Measurements from ENCODE around the gene BCL7B. TPM values are rescaled to one million over a fixed set of nuclear protein-coding genes. Genes with fewer than 3 reads are reported as not detected.
A peak's percentile ranks its signal among the peaks of the same experiment; 100 is the strongest.

Gene BCL7B
- total and polyA plus RNA-seq, 2 of the 13 experiments (the other 11 are each of a cell fraction or from before 2014, with no cell fraction given): 24.3 to 38.2 TPM

DNA sequence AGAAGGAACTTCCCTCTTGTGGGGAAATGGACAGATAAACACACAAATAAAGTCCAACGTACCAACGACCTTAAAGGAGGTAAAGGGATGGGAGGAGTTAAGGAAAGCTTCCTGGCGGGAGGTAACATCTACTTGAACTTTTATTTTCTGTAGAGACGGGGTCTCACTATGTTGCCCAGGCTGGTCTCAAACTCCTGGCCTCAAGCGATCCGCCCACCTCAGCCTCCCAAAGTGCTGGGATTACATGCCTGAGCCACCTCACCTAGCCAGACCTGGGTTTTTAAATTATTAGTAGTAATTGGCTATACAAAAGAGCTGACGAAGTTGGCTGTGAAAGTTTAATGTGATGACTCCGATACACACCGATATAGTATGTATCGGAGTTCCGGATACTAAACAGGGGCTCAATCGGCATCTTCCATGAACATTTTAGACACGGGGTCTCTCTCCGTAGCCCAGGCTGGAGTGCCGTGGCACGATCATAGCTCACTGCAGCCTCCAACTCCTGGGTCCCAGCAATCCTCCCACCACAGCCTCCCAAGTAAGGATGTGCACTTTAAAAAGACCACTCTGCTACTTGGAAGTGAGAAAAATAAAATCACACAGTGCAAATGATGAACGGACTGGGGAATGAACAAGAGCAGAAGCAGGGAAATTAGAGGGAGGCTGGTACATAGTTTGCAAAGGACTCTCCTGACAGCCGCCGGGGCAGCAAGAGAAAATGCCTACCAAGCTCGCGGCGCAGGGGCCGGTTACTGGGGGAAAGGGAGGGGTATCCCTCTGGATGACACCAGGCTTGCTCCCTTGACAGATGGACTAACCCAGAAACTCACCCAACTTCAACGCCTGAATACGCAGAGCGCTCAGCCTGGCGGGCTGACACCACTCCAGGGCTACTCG is 1.0 kb downstream of the BCL7B start (continued):
- TF ChIP-seq, protein P1, sequence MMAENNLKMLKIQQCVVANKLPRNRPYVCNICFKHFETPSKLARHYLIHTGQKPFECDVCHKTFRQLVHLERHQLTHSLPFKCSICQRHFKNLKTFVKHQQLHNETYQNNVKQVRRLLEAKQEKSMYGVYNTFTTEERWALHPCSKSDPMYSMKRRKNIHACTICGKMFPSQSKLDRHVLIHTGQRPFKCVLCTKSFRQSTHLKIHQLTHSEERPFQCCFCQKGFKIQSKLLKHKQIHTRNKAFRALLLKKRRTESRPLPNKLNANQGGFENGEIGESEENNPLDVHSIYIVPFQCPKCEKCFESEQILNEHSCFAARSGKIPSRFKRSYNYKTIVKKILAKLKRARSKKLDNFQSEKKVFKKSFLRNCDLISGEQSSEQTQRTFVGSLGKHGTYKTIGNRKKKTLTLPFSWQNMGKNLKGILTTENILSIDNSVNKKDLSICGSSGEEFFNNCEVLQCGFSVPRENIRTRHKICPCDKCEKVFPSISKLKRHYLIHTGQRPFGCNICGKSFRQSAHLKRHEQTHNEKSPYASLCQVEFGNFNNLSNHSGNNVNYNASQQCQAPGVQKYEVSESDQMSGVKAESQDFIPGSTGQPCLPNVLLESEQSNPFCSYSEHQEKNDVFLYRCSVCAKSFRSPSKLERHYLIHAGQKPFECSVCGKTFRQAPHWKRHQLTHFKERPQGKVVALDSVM (CRISPR knock-in tag; IDR thresholded peaks at IDR 0.05): peak; percentile 97
- no peak for TF ChIP-seq ADNP (CRISPR knock-in tag; IDR thresholded peaks at IDR 0.05)
- TF ChIP-seq, protein P2, sequence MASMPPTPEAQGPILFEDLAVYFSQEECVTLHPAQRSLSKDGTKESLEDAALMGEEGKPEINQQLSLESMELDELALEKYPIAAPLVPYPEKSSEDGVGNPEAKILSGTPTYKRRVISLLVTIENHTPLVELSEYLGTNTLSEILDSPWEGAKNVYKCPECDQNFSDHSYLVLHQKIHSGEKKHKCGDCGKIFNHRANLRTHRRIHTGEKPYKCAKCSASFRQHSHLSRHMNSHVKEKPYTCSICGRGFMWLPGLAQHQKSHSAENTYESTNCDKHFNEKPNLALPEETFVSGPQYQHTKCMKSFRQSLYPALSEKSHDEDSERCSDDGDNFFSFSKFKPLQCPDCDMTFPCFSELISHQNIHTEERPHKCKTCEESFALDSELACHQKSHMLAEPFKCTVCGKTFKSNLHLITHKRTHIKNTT (CRISPR knock-in tag; IDR thresholded peaks at IDR 0.05): no peak
- TF ChIP-seq, protein P3, sequence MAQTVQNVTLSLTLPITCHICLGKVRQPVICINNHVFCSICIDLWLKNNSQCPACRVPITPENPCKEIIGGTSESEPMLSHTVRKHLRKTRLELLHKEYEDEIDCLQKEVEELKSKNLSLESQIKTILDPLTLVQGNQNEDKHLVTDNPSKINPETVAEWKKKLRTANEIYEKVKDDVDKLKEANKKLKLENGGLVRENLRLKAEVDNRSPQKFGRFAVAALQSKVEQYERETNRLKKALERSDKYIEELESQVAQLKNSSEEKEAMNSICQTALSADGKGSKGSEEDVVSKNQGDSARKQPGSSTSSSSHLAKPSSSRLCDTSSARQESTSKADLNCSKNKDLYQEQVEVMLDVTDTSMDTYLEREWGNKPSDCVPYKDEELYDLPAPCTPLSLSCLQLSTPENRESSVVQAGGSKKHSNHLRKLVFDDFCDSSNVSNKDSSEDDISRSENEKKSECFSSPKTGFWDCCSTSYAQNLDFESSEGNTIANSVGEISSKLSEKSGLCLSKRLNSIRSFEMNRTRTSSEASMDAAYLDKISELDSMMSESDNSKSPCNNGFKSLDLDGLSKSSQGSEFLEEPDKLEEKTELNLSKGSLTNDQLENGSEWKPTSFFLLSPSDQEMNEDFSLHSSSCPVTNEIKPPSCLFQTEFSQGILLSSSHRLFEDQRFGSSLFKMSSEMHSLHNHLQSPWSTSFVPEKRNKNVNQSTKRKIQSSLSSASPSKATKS (CRISPR knock-in tag; IDR thresholded peaks at IDR 0.05): no peak
- no peak for TF ChIP-seq ZNF317 (CRISPR knock-in tag; IDR thresholded peaks at IDR 0.05)
- TF ChIP-seq, protein P4, sequence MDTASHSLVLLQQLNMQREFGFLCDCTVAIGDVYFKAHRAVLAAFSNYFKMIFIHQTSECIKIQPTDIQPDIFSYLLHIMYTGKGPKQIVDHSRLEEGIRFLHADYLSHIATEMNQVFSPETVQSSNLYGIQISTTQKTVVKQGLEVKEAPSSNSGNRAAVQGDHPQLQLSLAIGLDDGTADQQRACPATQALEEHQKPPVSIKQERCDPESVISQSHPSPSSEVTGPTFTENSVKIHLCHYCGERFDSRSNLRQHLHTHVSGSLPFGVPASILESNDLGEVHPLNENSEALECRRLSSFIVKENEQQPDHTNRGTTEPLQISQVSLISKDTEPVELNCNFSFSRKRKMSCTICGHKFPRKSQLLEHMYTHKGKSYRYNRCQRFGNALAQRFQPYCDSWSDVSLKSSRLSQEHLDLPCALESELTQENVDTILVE (CRISPR knock-in tag; IDR thresholded peaks at IDR 0.05): no peak
- TF ChIP-seq ZNF570 (CRISPR knock-in tag; IDR thresholded peaks at IDR 0.05; ENCODE audit: borderline replicate concordance): no peak
- 0 out of 2 replicates have a peak, but pooled peaks have one; percentile 15 for TF ChIP-seq PITX1 (CRISPR knock-in tag; IDR thresholded peaks at IDR 0.05)
- peak; percentile 72; the same call in 1 of the 2 replicates for TF ChIP-seq MXD4 (CRISPR knock-in tag; IDR thresholded peaks at IDR 0.05)
- TF ChIP-seq GLI4 (CRISPR knock-in tag; IDR thresholded peaks at IDR 0.05; ENCODE audit: borderline replicate concordance): no peak
- no peak for TF ChIP-seq PHF8 (CRISPR knock-in tag; IDR thresholded peaks at IDR 0.05)
- TF ChIP-seq, protein P5, sequence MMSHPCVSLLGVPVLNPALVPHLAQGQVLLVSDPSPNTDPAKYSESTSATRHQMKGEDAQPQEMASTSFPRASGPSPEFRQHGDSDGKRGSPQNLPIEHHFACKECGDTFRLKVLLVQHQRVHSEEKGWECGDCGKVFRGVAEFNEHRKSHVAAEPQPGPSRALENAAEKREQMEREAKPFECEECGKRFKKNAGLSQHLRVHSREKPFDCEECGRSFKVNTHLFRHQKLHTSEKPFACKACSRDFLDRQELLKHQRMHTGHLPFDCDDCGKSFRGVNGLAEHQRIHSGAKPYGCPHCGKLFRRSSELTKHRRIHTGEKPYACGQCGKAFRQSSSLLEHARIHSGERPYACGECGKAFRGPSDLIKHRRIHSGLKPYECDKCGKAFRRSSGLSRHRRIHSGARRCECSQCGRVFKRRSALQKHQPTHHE (CRISPR knock-in tag; IDR thresholded peaks at IDR 0.05; ENCODE audit: borderline replicate concordance): no peak
- no peak for TF ChIP-seq SIX1 (CRISPR knock-in tag; IDR thresholded peaks at IDR 0.05; ENCODE audit: borderline replicate concordance)
- peak; percentile 24; the same call in 1 of the 2 replicates for TF ChIP-seq ZNF772 (CRISPR knock-in tag; IDR thresholded peaks at IDR 0.05)
- no peak for TF ChIP-seq NFE2L2 (IDR thresholded peaks at IDR 0.05; ENCODE audit: low read length)
- TF ChIP-seq ZFP62 (CRISPR knock-in tag; IDR thresholded peaks at IDR 0.05): no peak
- no peak for TF ChIP-seq POGZ (CRISPR knock-in tag; IDR thresholded peaks at IDR 0.05)
- no peak for TF ChIP-seq ZNF782 (CRISPR knock-in tag; IDR thresholded peaks at IDR 0.05; ENCODE audit: borderline replicate concordance)
- 0 out of 2 replicates have a peak, but pooled peaks have one; percentile 18 for TF ChIP-seq SMAD1 (CRISPR knock-in tag; IDR thresholded peaks at IDR 0.05; ENCODE audit: borderline replicate concordance, low read depth)
- no peak for TF ChIP-seq POLR2AphosphoS5 (IDR thresholded peaks at IDR 0.05; ENCODE audit: low read depth, low read length)
- TF ChIP-seq SP2 (CRISPR knock-in tag; IDR thresholded peaks at IDR 0.05): no peak
- TF ChIP-seq ARID2 (CRISPR knock-in tag; IDR thresholded peaks at IDR 0.05; ENCODE audit: borderline replicate concordance): no peak
